Measurements from ENCODE around the gene GFOD1.

GFOD1 gene

GRCh38 chr6:13470238-13471140 lies 16.9 kb downstream of the GFOD1 start:
- DNase-seq (ENCODE audit: insufficient read length, low spot score) = no peak
- no peak for TF ChIP-seq CTCF (IDR thresholded peaks at IDR 0.05; ENCODE audit: insufficient read depth, missing control alignments)
- FAIRE-seq = no peak

- DNase-seq (ENCODE audit: insufficient read length, low spot score) (no peak), FAIRE-seq (no peak)
- no peak for TF ChIP-seq CTCF (IDR thresholded peaks at IDR 0.05; ENCODE audit: insufficient read depth, missing control alignments)
Measured at GRCh38 chr6:13469693-13470092, 17.7 kb downstream of the GFOD1 start.

GRCh38 chr6:13468839-13469238 lies 18.6 kb downstream of the GFOD1 start:
- DNase-seq (ENCODE audit: insufficient read length, low spot score) (no peak), FAIRE-seq (no peak)
- no peak for TF ChIP-seq CTCF (IDR thresholded peaks at IDR 0.05; ENCODE audit: insufficient read depth, missing control alignments)

- DNase-seq (ENCODE audit: insufficient read length, low spot score) (no peak), FAIRE-seq (no peak)
- no peak for TF ChIP-seq CTCF (IDR thresholded peaks at IDR 0.05; ENCODE audit: insufficient read depth, missing control alignments)
Measured at GRCh38 chr6:13467216-13467600, 20.2 kb downstream of the GFOD1 start.

- FAIRE-seq (no peak), DNase-seq (ENCODE audit: insufficient read length, low spot score) (no peak)
- no peak for TF ChIP-seq CTCF (IDR thresholded peaks at IDR 0.05; ENCODE audit: insufficient read depth, missing control alignments)
Measured at GRCh38 chr6:13466304-13467215, 20.8 kb downstream of the GFOD1 start.

GRCh38 chr6:13465734-13466133 lies 21.7 kb downstream of the GFOD1 start:
- no peak for TF ChIP-seq CTCF (IDR thresholded peaks at IDR 0.05; ENCODE audit: insufficient read depth, missing control alignments)
- DNase-seq (ENCODE audit: insufficient read length, low spot score) (no peak), FAIRE-seq (no peak)

Data from D721Med (cell line).